ENCODE data around the gene GART. TPM values are rescaled to one million over a fixed set of nuclear protein-coding genes. Genes with fewer than 3 reads are reported as not detected.

Gene GART
- total RNA-seq, 1 experiment from 2014 or later = 162 TPM

DNA sequence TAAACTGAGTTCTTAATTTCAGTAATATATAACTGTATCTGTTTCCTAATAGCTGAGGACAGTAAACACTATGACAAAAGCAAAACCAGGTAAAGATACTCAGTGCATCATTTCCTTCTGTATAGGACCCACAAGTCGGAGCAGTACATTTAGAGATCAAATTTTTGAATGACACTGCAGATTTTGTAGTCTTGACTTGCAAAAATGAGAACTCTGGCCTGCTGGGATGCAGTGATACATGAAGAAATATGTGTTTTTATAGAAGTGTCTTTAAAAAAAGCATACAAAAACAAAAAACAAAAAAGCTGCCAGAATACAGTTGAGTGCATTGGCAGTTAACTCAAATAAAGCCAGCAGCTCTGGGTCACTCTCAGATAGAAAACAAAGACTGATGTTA is 19.0 kb downstream of the GART start:
- Histone ChIP-seq H3K23me2 (ENCODE audit: insufficient read length, low read depth, low read length, poor library complexity, severe bottlenecking) (no peaks in the 10 kb centered on the region), H4K20me1 (ENCODE audit: control insufficient read depth, insufficient read depth, insufficient read length) (no peaks in the 10 kb centered on the region), H3K18ac (ENCODE audit: insufficient read length, low read depth, low read length) (no peak overlapping the region), H3K79me1 (ENCODE audit: insufficient read depth, low read depth, low read length, poor library complexity, severe bottlenecking) (no peaks in the 10 kb centered on the region), H3K9ac (ENCODE audit: extremely low read depth, insufficient read length, low read length) (no peak overlapping the region), H2BK12ac (ENCODE audit: insufficient read length, low read depth, low read length) (no peak overlapping the region), H3K27me3 (ENCODE audit: insufficient read depth, low read length) (no peaks in the 10 kb centered on the region), H2BK20ac (ENCODE audit: low read depth, low read length, poor library complexity, severe bottlenecking) (no peak overlapping the region), H2AK5ac (ENCODE audit: insufficient read length, low read length) (no peak overlapping the region), H3K23ac (ENCODE audit: insufficient read length, low read depth, low read length) (no peak overlapping the region), H3K14ac (ENCODE audit: insufficient read depth, low read length) (no peak overlapping the region), H2BK120ac (ENCODE audit: low read depth, low read length, poor library complexity, severe bottlenecking) (no peak overlapping the region), H3K27ac (ENCODE audit: insufficient read length, low read depth, low read length) (no peak overlapping the region), H4K8ac (replicated peaks; ENCODE audit: insufficient read length, low read depth, low read length) (no peak overlapping the region), H3K4ac (ENCODE audit: low read depth, low read length) (no peak overlapping the region), H2BK15ac (ENCODE audit: low read depth, low read length) (no peak overlapping the region), H2AFZ (ENCODE audit: low read length) (no peak overlapping the region), H3K79me2 (ENCODE audit: insufficient read depth, low read length) (no peaks in the 10 kb centered on the region), H2BK5ac (ENCODE audit: insufficient read length, low read length) (no peak overlapping the region), H3K4me1 (ENCODE audit: insufficient read depth, low read length) (no peaks in the 10 kb centered on the region), H4K5ac (ENCODE audit: insufficient read length, low read depth, low read length) (no peak overlapping the region), H3K9me3 (ENCODE audit: control insufficient read depth, low read depth, low read length) (no peaks in the 10 kb centered on the region), H3T11ph (ENCODE audit: low read length) (no peak overlapping the region), H3K4me2 (ENCODE audit: insufficient read depth, insufficient read length, low read length) (no peak overlapping the region), H3K56ac (ENCODE audit: insufficient read length, low read depth, low read length) (no peak overlapping the region), H4K91ac (ENCODE audit: insufficient read length, low read depth, low read length) (no peak overlapping the region)
- Mint-ChIP-seq H3K36me3 (ENCODE audit: insufficient read depth in 1 of 3, low read depth in 3 of 3) (peaks cover 33 to 76% (median 61%) of the 10 kb centered on the region in 3 experiments; a peak in 6 of 7 replicates), H3K27me3 (ENCODE audit: low read depth) (no peaks in the 10 kb centered on the region), H3K4me3 (no peak overlapping the region), H3K4me1 (no peaks in the 10 kb centered on the region), H3K27ac (0 out of 7 replicates have a peak overlapping the region, but pooled peaks of 1 of the 3 experiments have one; percentile 40), H3K9me3 (no peaks in the 10 kb centered on the region)
- no peak for DNase-seq
- TF ChIP-seq, protein P1, sequence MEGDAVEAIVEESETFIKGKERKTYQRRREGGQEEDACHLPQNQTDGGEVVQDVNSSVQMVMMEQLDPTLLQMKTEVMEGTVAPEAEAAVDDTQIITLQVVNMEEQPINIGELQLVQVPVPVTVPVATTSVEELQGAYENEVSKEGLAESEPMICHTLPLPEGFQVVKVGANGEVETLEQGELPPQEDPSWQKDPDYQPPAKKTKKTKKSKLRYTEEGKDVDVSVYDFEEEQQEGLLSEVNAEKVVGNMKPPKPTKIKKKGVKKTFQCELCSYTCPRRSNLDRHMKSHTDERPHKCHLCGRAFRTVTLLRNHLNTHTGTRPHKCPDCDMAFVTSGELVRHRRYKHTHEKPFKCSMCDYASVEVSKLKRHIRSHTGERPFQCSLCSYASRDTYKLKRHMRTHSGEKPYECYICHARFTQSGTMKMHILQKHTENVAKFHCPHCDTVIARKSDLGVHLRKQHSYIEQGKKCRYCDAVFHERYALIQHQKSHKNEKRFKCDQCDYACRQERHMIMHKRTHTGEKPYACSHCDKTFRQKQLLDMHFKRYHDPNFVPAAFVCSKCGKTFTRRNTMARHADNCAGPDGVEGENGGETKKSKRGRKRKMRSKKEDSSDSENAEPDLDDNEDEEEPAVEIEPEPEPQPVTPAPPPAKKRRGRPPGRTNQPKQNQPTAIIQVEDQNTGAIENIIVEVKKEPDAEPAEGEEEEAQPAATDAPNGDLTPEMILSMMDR (conservative IDR thresholded peaks at IDR 0.05) = no peak
- no CpG with 5 or more reads among the region's 1 CpG for WGBS (ENCODE audit: extremely low coverage, insufficient read length, low lambda C conversion rate)
